ENCODE data around the gene ARSG.
"Not testable (repeated sequence)": the region's sequence is repeated elsewhere in the genome, so short reads cannot be mapped to it uniquely, and the experiment has no call there.

Gene ARSG

DNA sequence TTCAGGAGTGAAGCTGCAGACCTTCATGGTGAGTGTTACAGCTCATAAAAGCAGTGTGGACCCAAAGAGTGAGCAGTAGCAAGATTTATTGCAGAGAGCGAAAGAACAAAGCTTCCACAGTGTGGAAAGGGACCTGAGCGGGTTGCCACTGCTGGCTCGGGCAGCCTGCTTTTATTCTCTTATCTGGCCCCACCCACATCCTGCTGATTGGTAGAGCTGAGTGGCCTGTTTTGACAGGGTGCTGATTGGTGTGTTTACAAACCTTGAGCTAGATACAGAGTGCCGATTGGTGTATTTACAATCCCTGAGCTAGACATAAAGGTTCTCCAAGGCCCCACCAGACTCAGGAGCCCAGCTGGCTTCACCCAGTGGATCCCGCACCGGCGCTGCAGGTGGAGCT is 17.2 kb downstream of the ARSG start:
- DNase-seq, result not testable (repeated sequence)

DNA sequence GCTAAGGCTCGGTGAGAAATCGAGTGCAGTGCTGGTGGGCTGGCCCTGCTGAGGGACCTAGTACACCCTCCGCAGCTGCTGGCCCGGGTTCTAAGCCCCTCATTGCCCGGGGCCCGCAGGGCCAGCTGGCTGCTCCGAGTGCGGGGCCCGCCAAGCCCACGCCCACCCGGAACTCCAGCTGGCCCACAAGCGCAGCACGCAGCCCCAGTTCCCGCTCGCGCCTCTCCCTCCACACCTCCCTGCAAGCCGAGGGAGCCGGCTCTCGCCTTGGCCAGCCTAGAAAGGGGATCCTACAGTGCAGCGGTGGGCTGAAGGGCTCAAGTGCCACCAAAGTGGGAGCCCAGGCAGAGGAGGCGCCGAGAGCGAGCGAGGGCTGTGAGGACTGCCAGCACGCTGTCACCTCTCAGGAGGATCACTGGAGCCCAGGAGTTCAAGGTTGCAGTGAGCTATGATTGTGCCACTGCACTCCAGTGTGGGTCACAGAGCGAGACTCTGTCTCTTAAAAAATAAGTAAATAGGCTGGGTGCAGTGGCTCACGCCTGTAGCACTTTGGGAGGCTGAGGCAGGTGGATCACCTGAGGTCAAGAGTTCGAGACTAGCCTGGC is 17.9 kb downstream of the ARSG start:
- not testable (repeated sequence) for DNase-seq

- no peak for DNase-seq
Measured at GRCh38 chr17:68310152-68310551, 18.9 kb downstream of the ARSG start.

DNA sequence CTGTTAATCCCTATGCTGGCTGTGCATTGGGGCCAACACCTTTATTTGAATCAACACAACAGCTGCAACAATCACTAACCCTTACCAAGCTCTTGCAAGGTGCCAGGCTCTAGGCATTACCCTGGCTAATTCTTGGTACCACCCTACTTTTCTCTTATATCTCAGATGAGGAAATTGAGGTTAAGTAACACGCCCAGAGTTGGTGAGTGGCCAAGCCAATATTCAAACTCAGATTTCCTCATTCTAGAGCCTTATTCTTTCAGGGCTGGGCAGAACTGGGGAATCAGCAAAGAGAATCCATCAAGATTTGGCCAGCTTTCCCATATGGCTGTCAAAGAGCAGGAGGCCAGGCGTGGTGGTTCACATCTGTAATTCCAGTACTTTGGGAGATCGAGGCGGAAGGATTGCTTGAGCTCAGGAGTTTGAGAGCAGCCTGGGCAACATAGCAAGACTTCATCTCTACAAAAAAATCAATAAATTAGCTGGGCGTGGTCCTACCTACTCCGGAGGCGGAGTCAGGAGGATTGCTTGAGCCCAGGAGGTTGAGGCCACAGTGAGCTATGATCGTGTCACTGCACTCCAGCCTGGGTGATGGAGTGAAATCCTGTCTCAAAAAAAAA is 23.7 kb downstream of the ARSG start:
- no peak for DNase-seq

- no peak for DNase-seq
Measured at GRCh38 chr17:68315930-68316329, 24.6 kb downstream of the ARSG start.

DNA sequence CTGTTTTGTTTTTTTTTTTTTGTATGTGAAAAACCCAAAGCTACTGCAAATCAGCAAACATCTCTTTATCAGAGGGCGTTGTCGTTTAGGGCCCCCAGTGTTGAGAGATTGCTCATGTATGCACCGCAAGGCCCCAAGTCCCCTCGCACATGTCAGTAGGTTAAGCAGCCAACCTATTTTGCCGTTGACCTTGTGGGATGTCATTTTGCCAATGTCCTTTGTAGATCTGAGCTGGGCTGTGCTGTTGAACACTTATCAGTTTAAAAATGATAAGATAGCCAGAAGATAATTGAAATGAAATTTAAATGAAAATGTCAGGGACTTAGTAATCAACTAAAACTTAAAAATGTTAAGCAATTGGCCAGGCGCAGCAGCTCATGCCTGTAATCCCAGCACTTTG is 26.2 kb downstream of the ARSG start:
- DNase-seq, result no peak

- peak; percentile 75 for DNase-seq
Measured at GRCh38 chr17:68318103-68318991, 27.1 kb downstream of the ARSG start.

GRCh38 chr17:68319410-68320162 is 28.3 kb downstream of the ARSG start:
- DNase-seq, result no peak

DNA sequence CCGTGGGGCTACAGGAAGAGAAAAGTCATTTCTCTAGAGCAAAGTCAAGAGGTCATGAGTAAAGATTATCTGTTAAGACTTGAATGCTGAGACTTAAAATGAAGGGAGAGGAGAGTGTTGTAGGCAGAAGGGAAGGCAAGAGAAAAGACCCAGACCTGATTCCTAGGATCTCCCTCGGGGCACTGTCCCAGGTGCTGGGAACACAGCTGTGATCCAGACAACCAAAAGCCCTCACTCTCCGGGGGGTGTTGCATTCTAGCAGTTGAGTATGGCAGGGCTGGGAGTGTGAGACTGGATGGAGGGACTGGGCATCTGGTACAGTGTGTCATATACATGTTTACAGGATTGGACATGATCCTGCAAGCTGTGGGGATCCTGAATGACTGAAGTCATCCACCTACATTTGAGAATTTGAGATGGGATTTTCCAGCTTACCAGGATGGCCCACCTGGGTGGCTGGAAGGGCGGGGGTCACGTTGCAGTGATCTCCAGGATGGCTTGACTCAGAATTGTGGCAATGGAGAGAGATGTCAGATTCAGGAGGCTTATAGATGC is 29.1 kb downstream of the ARSG start:
- peak; percentile 46 for DNase-seq

DNA sequence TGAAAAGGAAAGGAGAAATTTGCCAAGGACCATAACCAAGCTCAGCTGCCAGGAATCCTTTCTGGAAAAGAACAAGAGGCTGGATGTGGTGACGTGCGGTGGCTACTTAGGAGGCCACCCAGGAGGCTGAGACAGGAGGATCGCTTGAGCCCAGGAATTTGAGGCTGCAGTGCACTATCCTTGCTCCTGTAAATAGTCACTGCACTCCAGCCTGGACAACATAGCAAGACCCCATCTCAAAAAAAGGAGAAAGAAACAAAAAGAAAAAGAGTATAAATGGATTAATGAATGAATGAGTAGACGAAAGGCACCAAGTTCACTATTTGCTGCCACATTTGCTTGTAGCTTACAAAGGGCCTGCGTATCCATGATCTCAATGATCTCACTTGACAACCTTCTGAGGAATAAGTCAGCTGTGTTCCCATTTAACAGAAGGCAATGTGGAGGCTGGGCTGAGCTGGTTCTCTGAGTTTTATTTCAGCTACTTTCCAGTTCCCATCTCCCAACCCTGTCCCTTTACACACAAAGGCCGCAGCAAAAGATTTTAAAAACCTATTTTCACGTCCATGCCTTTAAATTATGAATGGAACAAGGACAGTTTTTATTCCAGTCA is 29.8 kb downstream of the ARSG start:
- DNase-seq, result no peak

- peak; percentile 29 for DNase-seq
Measured at GRCh38 chr17:68321556-68321954, 30.3 kb downstream of the ARSG start.

GRCh38 chr17:68322630-68323029 is 31.3 kb downstream of the ARSG start:
- DNase-seq, result no peak

- DNase-seq, result no peak
Measured at GRCh38 chr17:68324114-68324513, 32.8 kb downstream of the ARSG start.

GRCh38 chr17:68324654-68325336 is 33.5 kb downstream of the ARSG start:
- no peak for DNase-seq

DNA sequence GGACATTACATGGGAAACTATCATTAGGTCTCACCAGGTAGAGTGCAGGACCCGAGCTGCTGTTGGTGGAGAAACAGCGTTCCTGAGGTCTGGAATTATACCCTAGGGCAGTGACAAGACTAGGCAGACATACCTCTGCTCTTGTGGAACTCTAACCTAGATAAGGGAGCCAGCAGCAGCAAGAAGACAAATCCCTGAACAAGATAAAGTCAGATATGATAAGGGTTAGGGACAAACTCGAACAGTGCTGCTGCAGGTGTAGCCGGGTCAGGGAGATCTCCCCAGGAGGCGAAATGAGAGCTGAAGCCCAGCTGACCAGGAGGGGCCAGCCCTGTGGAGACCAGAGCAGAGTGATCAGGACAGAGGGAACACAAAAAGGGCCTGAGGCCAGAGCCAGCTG is 34.7 kb downstream of the ARSG start:
- DNase-seq, result no peak

DNA sequence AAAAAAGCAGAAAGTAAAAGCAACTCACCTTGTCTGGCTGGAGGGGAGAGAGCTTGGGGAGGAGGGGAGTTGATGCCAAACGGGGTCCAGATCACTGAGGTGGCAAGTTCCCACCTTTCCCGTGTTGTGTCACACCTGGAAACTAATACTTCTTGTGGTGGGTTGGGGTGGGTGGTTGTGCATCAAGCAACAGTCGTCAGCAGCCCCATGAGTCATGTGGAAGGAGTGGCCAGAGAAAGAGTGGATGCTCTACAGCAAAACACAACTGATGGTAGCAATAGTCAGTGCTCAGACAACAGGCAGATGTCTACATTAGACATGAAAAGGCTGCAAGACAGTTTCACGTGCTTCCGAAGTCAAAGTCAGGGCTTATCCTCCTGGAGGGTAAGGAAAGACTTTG is 35.4 kb downstream of the ARSG start:
- DNase-seq, result no peak

GRCh38 chr17:68327823-68328557 is 36.7 kb downstream of the ARSG start:
- DNase-seq, result no peak

DNA sequence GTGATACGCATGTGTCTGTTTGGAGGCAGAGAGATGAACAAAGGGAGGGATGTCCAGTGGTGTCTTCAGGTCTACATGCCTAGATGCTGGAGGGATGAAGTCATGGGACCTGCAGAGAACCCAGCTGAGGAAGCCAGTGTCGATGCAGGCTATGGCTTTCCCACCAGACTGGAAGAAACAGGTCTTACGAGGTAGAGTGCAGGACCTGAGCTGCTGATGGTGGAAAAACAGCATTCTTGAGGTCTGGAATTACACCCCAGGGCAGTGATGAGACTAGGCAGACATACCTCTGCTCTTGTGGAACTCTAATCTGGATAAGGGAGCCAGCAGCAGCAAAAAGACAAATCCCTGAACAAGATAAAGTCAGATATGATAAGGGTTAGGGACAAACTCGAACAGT is 37.4 kb downstream of the ARSG start:
- DNase-seq, result no peak

DNA sequence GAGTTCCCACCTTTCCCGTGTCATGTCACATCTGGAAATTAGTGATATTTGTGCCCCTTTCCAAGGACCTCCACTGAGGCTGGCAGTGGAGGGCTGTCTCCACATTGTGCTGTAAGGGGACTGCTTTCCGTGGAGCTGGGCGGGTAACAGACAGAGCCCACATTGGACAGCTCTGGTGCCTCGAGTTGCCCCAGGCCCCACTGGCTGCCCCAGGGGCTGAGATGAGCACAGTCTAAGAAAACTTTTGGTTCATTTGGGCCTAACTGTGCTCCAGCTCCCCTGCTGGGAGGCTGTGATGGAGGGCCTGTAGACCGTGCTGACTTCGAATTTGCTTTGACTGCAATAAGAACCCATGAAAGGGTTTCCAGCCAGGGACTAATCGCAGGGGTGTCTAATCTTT is 38.0 kb downstream of the ARSG start:
- DNase-seq, result no peak

DNA sequence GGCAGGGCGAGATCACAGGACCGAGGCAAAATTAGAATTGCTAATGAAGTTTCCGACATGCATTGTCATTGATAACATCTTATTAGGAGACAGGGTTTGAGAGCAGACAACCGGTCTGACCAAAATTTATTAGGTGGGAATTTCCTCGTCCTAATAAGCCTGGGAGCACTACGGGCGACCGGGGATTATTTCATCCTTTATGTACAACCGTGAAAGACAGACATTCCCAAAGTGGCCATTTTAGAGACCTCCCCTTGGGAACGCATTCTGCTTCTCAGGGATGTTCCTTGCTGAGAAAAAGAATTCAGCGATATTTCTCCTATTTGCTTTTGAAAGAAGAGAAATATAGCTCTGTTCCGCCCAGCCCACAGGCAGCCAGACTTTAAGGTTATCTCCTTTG is 40.6 kb downstream of the ARSG start:
- DNase-seq, result peak; percentile 24

DNA sequence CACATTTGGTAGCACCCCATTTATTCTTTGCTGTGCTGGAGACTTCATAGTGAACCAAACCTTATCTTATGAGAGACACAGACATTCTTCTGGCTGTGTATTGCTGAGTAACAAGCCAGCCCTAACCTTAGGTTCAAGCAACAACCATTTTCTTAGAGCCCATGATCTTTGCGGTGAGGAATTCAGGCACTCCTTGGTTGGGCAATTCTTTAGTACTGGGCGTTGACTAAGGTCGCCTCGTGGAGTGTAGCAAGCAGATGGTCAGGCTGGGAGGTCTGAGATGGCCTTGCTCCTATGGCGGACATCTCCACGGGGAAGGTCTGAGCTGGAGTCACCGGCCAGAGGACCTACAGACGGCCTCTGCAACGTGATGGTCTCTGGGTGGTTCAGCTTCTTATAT is 43.1 kb downstream of the ARSG start:
- no peak for DNase-seq

Measured in NCI-H69 (cell line).